ENCODE measurements around the gene MYOM1.

DNA sequence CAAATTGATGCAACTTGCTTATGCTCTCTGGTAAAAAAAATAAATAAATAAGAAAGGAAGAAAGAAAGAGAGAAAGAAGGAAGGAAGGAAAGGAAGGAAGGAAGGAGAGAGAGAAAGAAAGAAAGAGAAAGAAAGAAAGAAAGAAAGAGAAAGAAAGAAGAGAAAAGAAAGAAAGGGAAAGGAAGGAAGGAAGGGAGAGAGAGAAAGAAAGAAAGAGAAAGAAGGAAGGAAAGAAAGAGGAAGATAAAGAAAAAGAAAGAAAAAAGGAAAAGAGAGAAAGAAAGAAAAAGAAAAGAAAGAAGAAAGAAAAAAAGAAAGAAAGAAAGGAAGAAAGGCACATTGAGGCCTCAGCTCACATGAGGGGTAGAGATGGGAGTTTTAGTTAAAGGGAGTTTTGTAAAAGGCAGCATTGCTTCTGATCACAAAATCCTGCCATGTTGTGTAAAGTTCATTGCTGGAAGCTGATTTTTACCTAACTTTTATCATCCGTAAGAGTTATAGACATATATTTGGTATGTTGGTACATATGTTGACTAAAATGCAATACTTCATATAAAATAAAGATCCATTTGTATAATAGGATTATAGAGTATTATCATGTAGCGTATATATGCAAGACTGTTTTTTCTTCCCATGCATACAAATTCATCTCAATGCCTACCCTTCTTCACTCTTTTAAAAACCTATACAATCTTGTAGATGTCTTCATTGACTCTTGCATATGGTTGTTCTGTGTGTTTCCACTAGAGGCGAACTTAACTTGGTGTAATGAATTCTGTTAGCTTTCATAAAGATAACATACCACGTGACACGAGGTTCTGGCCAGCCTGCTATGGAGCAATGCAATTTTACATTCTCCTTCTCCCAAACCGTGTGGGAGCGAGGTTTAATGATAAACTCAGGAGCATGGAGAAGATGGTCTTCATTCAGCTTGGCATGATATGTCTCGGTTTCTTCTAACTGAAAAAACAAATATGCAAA is 32.8 kb downstream of the MYOM1 start:
- TF ChIP-seq, protein P1, sequence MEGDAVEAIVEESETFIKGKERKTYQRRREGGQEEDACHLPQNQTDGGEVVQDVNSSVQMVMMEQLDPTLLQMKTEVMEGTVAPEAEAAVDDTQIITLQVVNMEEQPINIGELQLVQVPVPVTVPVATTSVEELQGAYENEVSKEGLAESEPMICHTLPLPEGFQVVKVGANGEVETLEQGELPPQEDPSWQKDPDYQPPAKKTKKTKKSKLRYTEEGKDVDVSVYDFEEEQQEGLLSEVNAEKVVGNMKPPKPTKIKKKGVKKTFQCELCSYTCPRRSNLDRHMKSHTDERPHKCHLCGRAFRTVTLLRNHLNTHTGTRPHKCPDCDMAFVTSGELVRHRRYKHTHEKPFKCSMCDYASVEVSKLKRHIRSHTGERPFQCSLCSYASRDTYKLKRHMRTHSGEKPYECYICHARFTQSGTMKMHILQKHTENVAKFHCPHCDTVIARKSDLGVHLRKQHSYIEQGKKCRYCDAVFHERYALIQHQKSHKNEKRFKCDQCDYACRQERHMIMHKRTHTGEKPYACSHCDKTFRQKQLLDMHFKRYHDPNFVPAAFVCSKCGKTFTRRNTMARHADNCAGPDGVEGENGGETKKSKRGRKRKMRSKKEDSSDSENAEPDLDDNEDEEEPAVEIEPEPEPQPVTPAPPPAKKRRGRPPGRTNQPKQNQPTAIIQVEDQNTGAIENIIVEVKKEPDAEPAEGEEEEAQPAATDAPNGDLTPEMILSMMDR (IDR thresholded peaks at IDR 0.05; ENCODE audit: insufficient read depth, low read depth, low read length): no peak
- no peak for TF ChIP-seq EZH2 (IDR thresholded peaks at IDR 0.05; ENCODE audit: insufficient read depth, low read length)

Data from astrocyte (in vitro differentiated cells and primary cell).